Mesendoderm (in vitro differentiated cells): ENCODE results near the gene NYNRIN.
"Not testable (repeated sequence)": the region's sequence is repeated elsewhere in the genome, so short reads cannot be mapped to it uniquely, and the experiment has no call there.

Experiments
- DNase-seq: peaks from one replicate; pipeline ENCODE4 v3.0.0; 2013
- H2AK5ac ChIP-seq: 2 replicates; pipeline ENCODE4 v1.6.1; 2013; ENCODE audit warnings: low read length, inconsistent platforms
- H2BK120ac ChIP-seq: 2 replicates; pipeline ENCODE4 v1.6.1; 2013; ENCODE audit warnings: low read depth, mild to moderate bottlenecking, low read length, moderate library complexity, mixed read lengths
- H2BK15ac ChIP-seq: replicated peaks from 2 replicates; pipeline ENCODE4 v1.6.1; 2013; ENCODE audit warnings: low read depth, mild to moderate bottlenecking, moderate library complexity
- H2BK5ac ChIP-seq: 2 replicates; pipeline ENCODE4 v1.6.1; 2013; ENCODE audit warnings: low read length, inconsistent platforms
- H3K18ac ChIP-seq: 2 replicates; pipeline ENCODE4 v1.6.1; 2013; ENCODE audit warnings: mild to moderate bottlenecking, low read length, mixed read lengths
- H3K23ac ChIP-seq: one replicate; pipeline ENCODE4 v1.6.1; 2013; ENCODE audit warnings: low read length
- H3K27ac ChIP-seq: 2 replicates; pipeline ENCODE4 v1.5.1; 2013; ENCODE audit warnings: low read depth, mild to moderate bottlenecking, inconsistent platforms, low read length, moderate library complexity
- H3K27me3 ChIP-seq: 2 replicates; pipeline ENCODE4 v1.6.1; 2013; ENCODE audit warnings: low read length, control low read depth, mild to moderate bottlenecking, inconsistent platforms; ENCODE audit not compliant: insufficient read depth, poor library complexity
- H3K36me3 ChIP-seq: 2 replicates; pipeline ENCODE4 v1.6.1; 2013; ENCODE audit warnings: low read length, inconsistent platforms; ENCODE audit not compliant: control insufficient read depth, insufficient read depth
- H3K4ac ChIP-seq: one replicate; pipeline ENCODE4 v1.6.1; 2013; ENCODE audit warnings: low read depth, mild to moderate bottlenecking, low read length, moderate library complexity
- H3K4me1 ChIP-seq: 2 replicates; pipeline ENCODE4 v1.6.1; 2013; ENCODE audit warnings: low read depth, low read length, inconsistent platforms; ENCODE audit not compliant: control insufficient read depth
- H3K4me2 ChIP-seq: 2 replicates; pipeline ENCODE4 v1.6.1; 2013; ENCODE audit warnings: low read length
- H3K4me3 ChIP-seq: 2 replicates; pipeline ENCODE4 v1.5.1; 2013; ENCODE audit warnings: mild to moderate bottlenecking, low read length
- H3K56ac ChIP-seq: one replicate; pipeline ENCODE4 v1.6.1; 2013; ENCODE audit warnings: low read length
- H3K79me1 ChIP-seq: 2 replicates; pipeline ENCODE4 v1.6.1; 2013; ENCODE audit warnings: low read length, inconsistent platforms
- H3K79me2 ChIP-seq: 2 replicates; pipeline ENCODE4 v1.6.1; 2013; ENCODE audit warnings: mild to moderate bottlenecking, low read length; ENCODE audit not compliant: control insufficient read depth, insufficient read depth
- H3K9ac ChIP-seq: 2 replicates; pipeline ENCODE4 v1.6.1; 2013; ENCODE audit warnings: low read length, inconsistent platforms
- H4K5ac ChIP-seq: one replicate; pipeline ENCODE4 v1.6.1; 2013; ENCODE audit warnings: low read length
- H4K8ac ChIP-seq: one replicate; pipeline ENCODE4 v1.6.1; 2013; ENCODE audit warnings: low read depth, mild to moderate bottlenecking, control low read depth, low read length, moderate library complexity
- WGBS: extraction: QIAGEN DNeasy Blood & Tissue Kit; methylation state at CpG from one replicate; pipeline ENCODE4 v1.1.7; 2013; ENCODE audit warnings: low lambda C conversion rate, missing lambda C conversion rate; ENCODE audit not compliant: insufficient coverage; ENCODE audit errors: extremely low coverage; 5-methylcytosine and 5-hydroxymethylcytosine counted together

NYNRIN gene

DNA sequence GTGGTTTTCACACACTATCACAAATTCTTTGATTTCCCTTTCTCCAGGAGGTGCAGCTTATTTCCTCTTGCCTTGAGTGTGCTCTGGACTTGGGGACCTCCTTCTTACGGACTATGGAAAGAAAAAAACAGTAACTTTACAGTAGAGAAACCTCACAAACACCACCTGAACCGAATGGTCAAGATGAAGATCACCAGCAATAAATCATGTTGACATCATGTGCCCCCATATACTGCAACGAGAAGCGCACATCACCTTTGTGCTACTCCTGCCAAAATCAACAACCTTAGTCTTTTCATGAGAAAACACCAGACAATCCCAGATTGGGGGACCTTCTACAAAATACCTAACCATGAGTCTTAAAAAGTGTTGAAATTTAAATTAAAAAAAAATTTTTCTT is 13.3 kb upstream of the NYNRIN start:
- H3K18ac ChIP-seq, result no peak overlapping the region
- no peaks in the 10 kb centered on the region for H3K79me1 ChIP-seq
- no peak overlapping the region for H4K5ac ChIP-seq
- no peak overlapping the region for H2BK5ac ChIP-seq
- no peak overlapping the region for H3K4me3 ChIP-seq
- no peaks in the 10 kb centered on the region for H3K79me2 ChIP-seq
- H3K4ac ChIP-seq, result no peak overlapping the region
- no peak overlapping the region for H3K9ac ChIP-seq
- no peak overlapping the region for H2BK15ac ChIP-seq
- H3K56ac ChIP-seq, result no peak overlapping the region
- no peaks in the 10 kb centered on the region for H3K4me1 ChIP-seq
- no peak overlapping the region for H3K4me2 ChIP-seq
- H3K27ac ChIP-seq, result no peak overlapping the region
- H3K23ac ChIP-seq, result no peak overlapping the region
- H3K36me3 ChIP-seq, result no peaks in the 10 kb centered on the region
- no peak overlapping the region for H2BK120ac ChIP-seq
- DNase-seq, result no peak
- H2AK5ac ChIP-seq, result no peak overlapping the region
- H3K27me3 ChIP-seq, result no peaks in the 10 kb centered on the region
- H4K8ac ChIP-seq, result no peak overlapping the region
- WGBS, result no CpG with 5 or more reads among the region's 4 CpGs

DNA sequence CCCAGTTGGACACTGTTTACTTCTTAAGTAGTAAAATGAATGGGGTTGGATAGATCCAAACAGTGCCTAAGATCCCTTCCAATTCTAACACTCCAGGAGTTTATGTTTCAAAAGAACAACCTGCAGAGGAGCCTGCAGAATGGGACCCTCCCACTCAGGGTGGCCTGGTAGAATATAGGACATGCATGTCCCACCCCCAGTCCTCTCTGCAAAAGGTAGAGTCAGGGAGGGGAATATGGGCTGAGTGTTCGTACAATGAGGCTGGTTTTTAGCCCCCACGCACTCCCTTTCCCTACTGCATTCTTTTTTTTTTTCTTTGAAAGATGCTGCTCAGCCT is 11.8 kb upstream of the NYNRIN start:
- Histone ChIP-seq H3K9ac (no peak overlapping the region), H3K27me3 (no peaks in the 10 kb centered on the region), H2BK5ac (no peak overlapping the region), H4K5ac (no peak overlapping the region), H3K56ac (no peak overlapping the region), H3K79me1 (no peaks in the 10 kb centered on the region), H2AK5ac (no peak overlapping the region), H2BK15ac (no peak overlapping the region), H3K79me2 (no peaks in the 10 kb centered on the region), H3K23ac (no peak overlapping the region), H3K4me2 (no peak overlapping the region), H4K8ac (no peak overlapping the region), H3K18ac (no peak overlapping the region), H3K36me3 (no peaks in the 10 kb centered on the region), H3K27ac (no peak overlapping the region), H3K4me3 (no peak overlapping the region), H3K4me1 (no peaks in the 10 kb centered on the region), H2BK120ac (no peak overlapping the region), H3K4ac (no peak overlapping the region)
- DNase-seq, result no peak
- WGBS, result no CpG with 5 or more reads among the region's 2 CpGs

DNA sequence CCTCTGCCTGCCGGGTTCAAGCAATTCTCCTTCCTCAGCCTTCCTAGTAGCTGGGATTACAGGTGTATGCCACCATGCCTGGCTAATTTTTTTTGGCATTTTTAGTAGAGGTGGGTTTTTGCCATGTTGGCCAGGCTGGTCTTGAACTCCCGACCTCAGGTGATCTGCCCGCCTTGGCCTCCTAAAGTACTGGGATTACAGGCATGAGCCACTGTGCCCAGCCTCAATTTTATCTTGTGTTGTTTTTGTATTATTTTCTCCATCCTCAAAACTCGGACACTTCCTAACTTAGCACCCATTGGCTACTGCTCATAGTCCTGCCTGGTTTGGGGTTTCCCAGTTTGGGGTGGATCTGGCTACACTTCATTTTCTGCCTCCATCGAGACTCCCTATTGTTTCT is 11.2 kb upstream of the NYNRIN start:
- not testable (repeated sequence) for H3K27me3 ChIP-seq, H4K8ac ChIP-seq, H2BK120ac ChIP-seq, H3K36me3 ChIP-seq, H2BK5ac ChIP-seq, H2AK5ac ChIP-seq, H3K79me1 ChIP-seq, H3K4me2 ChIP-seq, DNase-seq, H3K4ac ChIP-seq, H3K23ac ChIP-seq, H3K56ac ChIP-seq, H3K9ac ChIP-seq, H4K5ac ChIP-seq, H3K4me1 ChIP-seq, H3K79me2 ChIP-seq, H2BK15ac ChIP-seq, H3K4me3 ChIP-seq, H3K18ac ChIP-seq, H3K27ac ChIP-seq
- WGBS, result no CpG with 5 or more reads among the region's 5 CpGs

DNA sequence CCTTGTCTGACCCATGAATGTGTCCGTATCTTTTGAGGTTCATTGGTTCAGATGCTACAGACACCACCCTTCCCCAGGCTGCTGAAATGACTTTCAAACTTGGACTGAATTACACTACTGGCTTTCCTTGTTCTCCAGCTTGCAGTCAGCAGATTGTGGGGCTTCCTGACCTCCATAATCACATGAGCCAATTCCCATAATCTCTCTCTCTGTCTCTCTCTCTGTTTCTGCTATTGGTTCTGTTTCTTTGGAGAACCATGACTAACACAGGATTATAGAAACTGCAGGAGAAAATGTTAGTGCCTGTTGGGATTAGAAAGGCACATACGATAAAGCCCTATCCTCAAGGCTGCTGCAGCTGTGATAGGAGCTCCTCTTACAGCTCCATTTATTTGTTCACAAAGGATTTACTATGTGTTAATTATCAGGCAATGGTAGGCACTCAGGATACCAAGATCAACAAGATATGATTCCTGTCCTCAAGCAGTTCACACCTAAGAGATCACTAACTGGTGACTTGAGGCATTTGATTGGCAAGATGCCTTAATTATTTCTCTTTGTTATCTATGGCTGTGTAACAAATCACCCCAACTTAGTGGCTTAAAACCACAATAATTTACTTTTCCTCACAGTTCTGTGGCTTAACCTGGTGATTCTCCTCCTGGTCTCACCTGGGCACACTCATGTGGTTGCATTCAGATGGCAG is 10.2 kb upstream of the NYNRIN start:
- no peaks in the 10 kb centered on the region for H3K36me3 ChIP-seq
- no peak overlapping the region for H2BK120ac ChIP-seq
- WGBS, result no CpG with 5 or more reads among the region's 2 CpGs
- H4K5ac ChIP-seq, result no peak overlapping the region
- H3K56ac ChIP-seq, result no peak overlapping the region
- no peak overlapping the region for H2BK15ac ChIP-seq
- peak; percentile 77 for DNase-seq
- H3K27me3 ChIP-seq, result no peaks in the 10 kb centered on the region
- no peak overlapping the region for H2AK5ac ChIP-seq
- no peak overlapping the region for H2BK5ac ChIP-seq
- no peaks in the 10 kb centered on the region for H3K4me1 ChIP-seq
- no peak overlapping the region for H3K4me2 ChIP-seq
- no peak overlapping the region for H3K4me3 ChIP-seq
- no peak overlapping the region for H3K4ac ChIP-seq
- no peak overlapping the region for H4K8ac ChIP-seq
- no peak overlapping the region for H3K27ac ChIP-seq
- H3K18ac ChIP-seq, result no peak overlapping the region
- no peaks in the 10 kb centered on the region for H3K79me2 ChIP-seq
- no peaks in the 10 kb centered on the region for H3K79me1 ChIP-seq
- no peak overlapping the region for H3K9ac ChIP-seq
- H3K23ac ChIP-seq, result no peak overlapping the region

DNA sequence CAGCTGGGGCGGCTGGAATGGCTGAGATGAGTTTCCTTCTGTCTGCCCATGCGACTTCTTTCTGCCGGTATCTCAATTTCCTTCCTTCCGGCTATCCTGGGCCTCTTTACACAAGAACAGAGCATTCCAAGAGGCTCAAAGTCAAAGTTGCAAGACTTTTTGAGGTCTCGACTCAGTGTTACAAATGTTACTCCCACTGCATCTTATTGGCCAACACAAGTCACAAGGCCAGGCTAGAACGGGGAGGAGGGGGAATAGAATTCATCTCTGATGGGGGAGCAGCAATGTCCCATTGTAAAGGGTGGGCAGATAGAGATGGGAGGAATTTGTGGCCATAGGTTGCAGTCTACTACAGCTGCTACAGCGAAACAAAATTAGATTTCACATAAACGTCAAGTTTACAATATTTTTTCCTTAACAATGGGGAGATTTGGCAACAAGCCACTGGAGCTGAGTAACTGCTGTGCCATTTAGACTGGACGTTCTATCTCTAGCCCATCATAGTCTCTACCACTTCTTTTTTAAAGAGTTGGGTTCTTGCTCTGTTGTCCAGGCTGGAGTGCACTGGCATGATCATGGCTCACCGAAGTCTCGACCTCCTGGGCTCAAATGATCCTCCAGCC is 9.5 kb upstream of the NYNRIN start:
- no peaks in the 10 kb centered on the region for H3K27me3 ChIP-seq
- H2BK120ac ChIP-seq, result no peak overlapping the region
- H3K4me2 ChIP-seq, result no peak overlapping the region
- H3K27ac ChIP-seq, result no peak overlapping the region
- no peak overlapping the region for H3K23ac ChIP-seq
- no CpG with 5 or more reads among the region's 11 CpGs for WGBS
- H3K79me2 ChIP-seq, result no peaks in the 10 kb centered on the region
- no peak overlapping the region for H4K5ac ChIP-seq
- H3K4ac ChIP-seq, result no peak overlapping the region
- H3K79me1 ChIP-seq, result no peaks in the 10 kb centered on the region
- no peak overlapping the region for H3K18ac ChIP-seq
- H3K4me1 ChIP-seq, result no peaks in the 10 kb centered on the region
- no peak overlapping the region for H2AK5ac ChIP-seq
- H3K36me3 ChIP-seq, result no peaks in the 10 kb centered on the region
- H3K56ac ChIP-seq, result no peak overlapping the region
- no peak overlapping the region for H2BK5ac ChIP-seq
- H3K9ac ChIP-seq, result no peak overlapping the region
- H4K8ac ChIP-seq, result no peak overlapping the region
- no peak overlapping the region for H3K4me3 ChIP-seq
- no peak overlapping the region for H2BK15ac ChIP-seq
- peak; percentile 37 for DNase-seq
